GM12801 (cell line): Measurements from ENCODE around the gene NAV2.

Source experiments
- CTCF ChIP-seq: IDR thresholded peaks from one replicate; pipeline ENCODE4 v1.5.1; 2011; ENCODE audit warnings: control low read depth; ENCODE audit not compliant: insufficient read length; ENCODE audit errors: extremely low read depth

The NAV2 gene

GRCh38 chr11:20068691-20069090, 356.1 kb downstream of the NAV2 start:
- TF ChIP-seq CTCF, result no peak

GRCh38 chr11:20070459-20070858, 357.8 kb downstream of the NAV2 start:
- TF ChIP-seq CTCF, result no peak

GRCh38 chr11:20075627-20076026, 363.0 kb downstream of the NAV2 start:
- TF ChIP-seq CTCF, result no peak

- TF ChIP-seq CTCF, result no peak
Measured at GRCh38 chr11:20078846-20079245, 366.2 kb downstream of the NAV2 start.

- TF ChIP-seq CTCF, result no peak
Measured at GRCh38 chr11:20080032-20080685, 367.5 kb downstream of the NAV2 start.

- no peak for TF ChIP-seq CTCF
Measured at GRCh38 chr11:20081336-20081735, 368.7 kb downstream of the NAV2 start.

GRCh38 chr11:20084921-20085814, 372.5 kb downstream of the NAV2 start:
- no peak for TF ChIP-seq CTCF
